Small intestine (tissue), 7 donors: ENCODE measurements around the gene PEMT. TPM values are rescaled to one million over a fixed set of nuclear protein-coding genes. Genes with fewer than 3 reads are reported as not detected.

Experiments
- DNase-seq, 2 donors: peaks; one replicate each; pipeline versions ENCODE4 v3.0.0 to v3.0.0-alpha.2; 2013
- FAIRE-seq: peaks from 2 replicates; lab custom pipeline; 2012; peaks lifted over from hg19 to GRCh38; lab: Jason Lieb, UNC
- H3K27ac ChIP-seq, 3 donors: one replicate each; pipeline ENCODE4 v1.5.1; 2013; ENCODE audit warnings: low read length in 2 of 3, mild to moderate bottlenecking in 2 of 3, control low read depth in 1 of 3, inconsistent platforms in 1 of 3, low read depth in 1 of 3, moderate library complexity in 1 of 3
- H3K27me3 ChIP-seq, 3 donors: one replicate each; pipeline ENCODE4 v1.6.1; 2013; ENCODE audit warnings: low read length in 3 of 3, inconsistent platforms in 1 of 3; ENCODE audit not compliant: control insufficient read depth in 3 of 3, insufficient read depth in 3 of 3
- H3K36me3 ChIP-seq, 3 donors: one replicate each; pipeline ENCODE4 v1.6.1; 2013; ENCODE audit warnings: low read length in 3 of 3, inconsistent platforms in 1 of 3, low read depth in 1 of 3, mild to moderate bottlenecking in 1 of 3, moderate library complexity in 1 of 3; ENCODE audit not compliant: control insufficient read depth in 3 of 3, insufficient read depth in 2 of 3
- H3K4me1 ChIP-seq, 3 donors: one replicate each; pipeline ENCODE4 v1.6.1; 2013; ENCODE audit warnings: low read length in 2 of 3, inconsistent platforms in 1 of 3, low read depth in 1 of 3, mild to moderate bottlenecking in 1 of 3, moderate library complexity in 1 of 3; ENCODE audit not compliant: control insufficient read depth in 3 of 3, insufficient read depth in 2 of 3
- H3K4me3 ChIP-seq, 3 donors: one replicate each; pipeline ENCODE4 v1.5.1; 2013; ENCODE audit warnings: low read length in 3 of 3, control low read depth in 1 of 3, inconsistent platforms in 1 of 3, low read depth in 1 of 3, mild to moderate bottlenecking in 1 of 3, moderate library complexity in 1 of 3
- H3K9me3 ChIP-seq, 2 donors: one replicate each; pipeline ENCODE4 v1.6.1; 2013; ENCODE audit warnings: low read depth in 1 of 2, low read length in 1 of 2; ENCODE audit not compliant: control insufficient read depth in 2 of 2, insufficient read depth in 1 of 2
- WGBS, 3 donors: extraction: QIAGEN DNeasy Blood & Tissue Kit; methylation state at CpG; one replicate each; pipeline ENCODE4 v1.1.7; 2013; 5-methylcytosine and 5-hydroxymethylcytosine counted together
- polyA plus RNA-seq, 4 donors: library from polyadenylated mRNA; stranded (reverse) in 3 of 4; unstranded in 1 of 4; fragments of 200-250 nt in 3 of 4; fragments of 120-200 nt in 1 of 4; gene quantifications; one replicate each; pipeline versions ENCODE4 v1.2.1 to v1.2.3, GENCODE V29; 2013
- donor health status: healthy with polysubstance abuse.
- donor health status: control.
- donor health status: control.
- donor health status: Bipolar disorder and iron deficiency.
- donor health status: healthy.

Gene PEMT
- polyA plus RNA-seq, 4 donors = 23.0 to 42.0 (median 32.8) TPM

GRCh38 chr17:17526369-17526768, 65.1 kb downstream of the PEMT start:
- FAIRE-seq (no peak), DNase-seq (peak in 1 of 2 donors; percentile 22)
- H3K9me3 ChIP-seq = no peaks in the 10 kb centered on the region
- H3K27me3 ChIP-seq = no peaks in the 10 kb centered on the region
- H3K27ac ChIP-seq = no peak overlapping the region
- no peaks in the 10 kb centered on the region for H3K4me1 ChIP-seq
- peaks cover 0 to 21% (median 0%) of the 10 kb centered on the region in 3 donors for H3K36me3 ChIP-seq
- H3K4me3 ChIP-seq = no peak overlapping the region
- 16 to 59% (median 35%) methylated on average over 14 of the region's 14 CpGs for WGBS, 3 donors

DNA sequence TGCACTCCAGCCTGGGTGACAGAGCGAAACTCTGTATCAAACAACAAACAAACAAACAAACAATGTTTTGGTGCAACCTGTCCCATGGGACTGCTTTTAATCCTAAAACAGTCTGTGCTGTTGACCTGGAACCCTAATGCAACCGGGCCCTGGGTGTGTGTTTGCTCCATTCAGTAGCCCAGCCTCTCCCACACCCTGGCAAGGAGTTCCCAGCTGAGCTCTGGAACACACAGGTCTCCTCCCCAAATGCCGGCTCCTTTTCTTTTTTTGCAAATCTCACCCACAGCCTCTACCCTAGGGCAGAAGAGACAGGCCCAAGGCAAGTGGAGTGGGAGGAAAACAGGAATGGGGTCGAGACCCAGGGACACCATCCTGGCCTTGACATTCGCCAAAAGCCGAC, 65.6 kb downstream of the PEMT start:
- peaks cover 0 to 25% (median 0%) of the 10 kb centered on the region in 3 donors for H3K36me3 ChIP-seq
- WGBS, 3 donors = 38 to 72% (median 46%) methylated on average over 6 of the region's 6 CpGs
- H3K27me3 ChIP-seq = no peaks in the 10 kb centered on the region
- no peaks in the 10 kb centered on the region for H3K9me3 ChIP-seq
- DNase-seq (peak in 1 of 2 donors; percentile 26), FAIRE-seq (no peak)
- H3K4me3 ChIP-seq = no peak overlapping the region
- no peak overlapping the region for H3K27ac ChIP-seq
- no peaks in the 10 kb centered on the region for H3K4me1 ChIP-seq

- peak in 1 of 2 donors; percentile 32 for DNase-seq
- Histone ChIP-seq H3K36me3 (peaks cover 0 to 30% (median 0%) of the 10 kb centered on the region in 3 donors), H3K27me3 (no peaks in the 10 kb centered on the region), H3K9me3 (no peaks in the 10 kb centered on the region), H3K27ac (no peak overlapping the region), H3K4me3 (no peak overlapping the region), H3K4me1 (no peaks in the 10 kb centered on the region)
- no peak for FAIRE-seq
- 77 to 86% (median 81%) methylated on average over 15 of the region's 15 CpGs for WGBS, 3 donors
These were observed 66.2 kb downstream of the PEMT start for GRCh38 chr17:17525311-17525710.

DNA sequence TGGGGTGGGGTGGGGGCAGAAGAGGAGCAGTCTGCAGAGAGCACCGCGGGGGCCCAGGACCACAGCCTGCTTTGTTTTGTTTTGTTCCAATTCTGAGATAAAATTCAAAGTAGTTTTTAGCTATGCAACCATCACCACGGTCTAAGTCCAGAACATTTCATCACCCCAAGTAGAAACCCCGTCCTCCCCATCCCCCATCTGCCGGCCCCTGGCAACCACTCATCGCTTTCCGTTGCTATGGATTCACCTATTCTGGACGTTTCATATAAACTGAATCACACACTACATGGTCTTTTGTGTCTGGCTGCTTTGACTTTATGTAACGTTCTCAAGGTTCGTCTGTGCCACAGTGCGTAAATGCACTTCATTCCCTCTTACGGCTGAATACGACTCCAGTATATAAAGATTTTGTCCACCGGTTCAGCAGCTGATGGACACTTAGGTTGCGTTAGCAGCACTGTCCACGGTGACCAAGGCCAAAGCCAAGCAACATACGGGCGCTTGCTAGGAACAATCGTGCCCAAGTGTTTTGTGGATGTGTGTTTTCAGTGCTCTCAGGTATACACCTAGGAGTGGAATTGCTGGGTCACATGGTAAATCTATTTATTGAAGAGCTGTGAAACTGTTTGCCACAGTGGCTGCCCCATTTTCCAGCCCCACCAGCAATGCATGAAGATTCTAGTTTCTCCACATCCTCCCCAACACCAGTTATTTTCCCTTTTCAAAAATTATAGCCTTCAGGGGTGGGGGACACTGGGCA, 67.6 kb downstream of the PEMT start:
- WGBS, 3 donors = 68 to 81% (median 73%) methylated on average over 19 of the region's 19 CpGs
- no peak overlapping the region for H3K27ac ChIP-seq
- no peak for FAIRE-seq

DNA sequence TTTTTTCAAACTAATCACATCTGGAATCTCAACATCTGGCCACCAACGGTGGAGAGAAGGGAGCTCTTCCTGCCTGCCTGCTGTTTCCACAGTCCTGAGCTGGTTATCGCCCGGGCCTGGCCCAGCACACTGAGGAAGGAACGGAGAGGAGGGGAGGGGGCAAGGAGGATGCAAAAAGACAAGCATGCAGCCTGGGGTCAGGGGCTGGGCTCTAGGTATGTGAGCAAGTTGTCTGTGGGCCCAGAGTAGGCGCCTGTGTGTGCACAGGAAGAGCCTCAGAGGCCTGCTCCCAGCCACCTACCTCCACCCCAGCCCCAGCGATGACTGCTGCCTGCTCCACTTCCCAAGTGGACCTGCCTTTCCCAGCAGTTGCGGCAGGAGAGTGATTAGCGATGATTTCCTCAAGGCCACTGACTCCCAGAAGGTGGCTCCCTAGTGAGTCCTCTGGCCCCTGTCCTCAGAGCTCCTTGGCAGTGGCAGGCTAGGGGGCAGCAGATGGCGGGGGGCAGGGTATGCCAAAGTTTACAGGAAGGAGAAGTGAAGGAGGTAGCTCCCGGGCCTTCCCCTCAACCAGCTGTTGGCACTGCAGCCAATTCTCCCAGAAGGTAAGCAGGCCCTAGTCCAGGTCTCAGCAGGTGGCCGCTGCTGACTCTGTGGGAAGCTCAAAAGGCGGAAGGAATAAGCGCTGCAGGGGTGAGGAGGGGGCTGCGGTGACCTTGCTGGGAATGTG, 68.3 kb downstream of the PEMT start:
- DNase-seq (peak in 1 of 2 donors; percentile 52), FAIRE-seq (no peak)
- 36 to 53% (median 44%) methylated on average over 14 of the region's 14 CpGs for WGBS, 3 donors
- H3K36me3 ChIP-seq = peaks cover 0 to 42% (median 0%) of the 10 kb centered on the region in 3 donors
- H3K27ac ChIP-seq = no peak overlapping the region
- H3K4me3 ChIP-seq = no peak overlapping the region
- no peaks in the 10 kb centered on the region for H3K4me1 ChIP-seq
- H3K27me3 ChIP-seq = no peaks in the 10 kb centered on the region
- H3K9me3 ChIP-seq = no peaks in the 10 kb centered on the region

More for the DNA sequence above, 67.6 kb downstream of the PEMT start:
- Histone ChIP-seq H3K4me1 (no peaks in the 10 kb centered on the region), H3K9me3 (no peaks in the 10 kb centered on the region), H3K36me3 (peaks cover 0 to 38% (median 0%) of the 10 kb centered on the region in 3 donors), H3K4me3 (no peak overlapping the region), H3K27me3 (no peaks in the 10 kb centered on the region)
- DNase-seq = no peak

DNA sequence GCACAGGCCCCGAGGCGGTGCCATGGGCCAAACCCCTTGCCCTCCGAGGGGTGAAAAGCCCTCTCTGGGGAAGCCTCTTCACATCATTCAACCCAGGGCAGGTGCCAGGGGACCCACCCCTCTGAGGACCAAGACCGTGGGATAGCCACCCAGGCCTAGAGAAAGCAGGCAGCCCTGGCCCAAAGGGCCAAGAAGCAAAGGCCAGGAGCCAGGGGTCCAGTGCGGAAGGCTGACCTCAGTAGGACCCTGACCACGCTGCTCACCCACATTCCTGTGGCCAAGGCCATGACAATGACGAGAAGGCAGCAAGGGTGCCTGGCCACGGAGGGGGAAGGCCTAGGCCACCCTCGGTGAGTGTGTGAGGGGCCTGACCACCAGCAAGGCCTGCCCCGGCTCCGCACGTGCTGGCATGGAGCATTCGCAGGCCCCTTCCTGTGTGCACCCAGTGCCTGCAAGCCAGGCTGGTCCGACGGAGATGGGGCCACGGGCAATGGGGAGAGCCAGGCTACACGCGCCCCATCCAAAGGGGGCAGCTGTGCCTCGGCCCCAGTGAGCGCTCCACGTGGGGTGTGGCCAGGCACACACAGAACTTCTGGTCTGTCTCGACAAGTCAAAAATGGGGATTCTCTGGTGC, 70.8 kb downstream of the PEMT start:
- WGBS, 3 donors = 88 to 92% (median 89%) methylated on average over 20 to 22 of the region's 22 CpGs
- FAIRE-seq (no peak), DNase-seq (no peak)

DNA sequence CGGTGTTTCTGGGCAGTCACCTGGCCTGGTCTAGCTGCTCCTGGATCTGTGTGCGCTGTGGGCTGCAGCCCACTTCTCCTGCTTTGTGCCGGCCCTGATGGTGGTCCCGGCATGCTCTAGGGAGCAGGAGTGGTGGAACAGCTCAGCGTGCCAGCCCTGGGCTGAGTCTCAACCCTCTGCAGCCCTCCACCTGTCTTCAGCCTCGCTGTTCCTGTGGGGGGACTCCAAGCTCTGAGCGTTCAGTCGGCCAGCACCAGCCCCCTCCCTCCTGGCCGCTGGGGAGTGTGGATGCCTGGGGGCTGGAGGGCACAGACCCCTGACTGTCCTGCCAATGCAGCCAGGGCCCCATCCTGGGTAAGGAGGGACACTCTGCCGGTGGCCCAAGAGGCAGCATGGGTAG, 71.6 kb downstream of the PEMT start:
- DNase-seq = no peak
- Histone ChIP-seq H3K27me3 (no peaks in the 10 kb centered on the region), H3K36me3 (peaks cover 0 to 38% (median 0%) of the 10 kb centered on the region in 3 donors), H3K4me1 (no peaks in the 10 kb centered on the region), H3K9me3 (no peaks in the 10 kb centered on the region), H3K27ac (no peak overlapping the region), H3K4me3 (no peak overlapping the region)
- 93 to 96% (median 93%) methylated on average over 9 to 10 of the region's 10 CpGs for WGBS, 3 donors
- no peak for FAIRE-seq

More for the DNA sequence above, 70.8 kb downstream of the PEMT start:
- Histone ChIP-seq H3K4me1 (no peaks in the 10 kb centered on the region), H3K4me3 (no peak overlapping the region), H3K27ac (no peak overlapping the region), H3K36me3 (peaks cover 0 to 42% (median 0%) of the 10 kb centered on the region in 3 donors), H3K27me3 (no peaks in the 10 kb centered on the region), H3K9me3 (no peaks in the 10 kb centered on the region)

DNA sequence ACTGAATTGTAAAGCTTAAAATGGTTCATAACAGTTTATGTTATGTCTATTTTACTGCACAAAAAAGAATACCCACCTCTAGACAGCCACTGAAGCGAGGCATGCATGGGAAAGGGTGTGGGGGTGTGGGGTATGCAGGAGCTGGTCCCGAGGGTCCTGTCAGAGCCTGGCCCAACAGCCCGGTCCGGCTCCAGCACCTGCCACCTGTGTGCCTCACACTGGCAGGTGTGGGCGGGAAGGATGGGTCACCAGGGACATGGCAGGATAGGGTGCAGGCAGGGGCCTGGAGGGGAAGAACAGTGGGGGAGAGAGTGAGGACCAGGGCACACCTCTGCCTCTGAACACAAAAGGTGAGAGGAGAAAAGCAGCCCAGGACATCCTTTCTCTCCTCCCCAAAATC, 72.6 kb downstream of the PEMT start:
- Histone ChIP-seq H3K4me1 (no peaks in the 10 kb centered on the region), H3K27me3 (no peaks in the 10 kb centered on the region), H3K27ac (no peak overlapping the region), H3K9me3 (no peaks in the 10 kb centered on the region), H3K36me3 (peaks cover 0 to 42% (median 0%) of the 10 kb centered on the region in 3 donors), H3K4me3 (no peak overlapping the region)
- WGBS, 3 donors = 43 to 66% (median 56%) methylated on average over 5 of the region's 5 CpGs
- no peak for DNase-seq
- FAIRE-seq = no peak
